Progenitor cell of endocrine pancreas (in vitro differentiated cells): Measurements from ENCODE around the gene GRPEL1. TPM values are rescaled to one million over a fixed set of nuclear protein-coding genes. Genes with fewer than 3 reads are reported as not detected.

Experiments
- DNase-seq: peaks from one replicate; pipeline ENCODE4 v3.0.0; 2021; ENCODE audit warnings: low spot score; ENCODE audit not compliant: unreplicated experiment
- H3K27ac Mint-ChIP-seq: 2 replicates; pipeline ENCODE4 v1.8.0; 2021; ENCODE audit warnings: mild to moderate bottlenecking, moderate library complexity, mixed read lengths
- H3K27me3 Mint-ChIP-seq: 2 replicates; pipeline ENCODE4 v1.8.0; 2021; ENCODE audit warnings: mixed read lengths
- H3K36me3 Mint-ChIP-seq: 2 replicates; pipeline ENCODE4 v1.8.0; 2022; ENCODE audit warnings: mixed read lengths; ENCODE audit not compliant: insufficient read depth
- H3K4me1 Mint-ChIP-seq: 2 replicates; pipeline ENCODE4 v1.8.0; 2021; ENCODE audit warnings: low read depth, mixed read lengths
- H3K4me3 Mint-ChIP-seq: 2 replicates; pipeline ENCODE4 v1.8.0; 2021; ENCODE audit warnings: low read depth, mild to moderate bottlenecking, moderate library complexity, mixed read lengths
- H3K9me3 Mint-ChIP-seq: 2 replicates; pipeline ENCODE4 v1.8.0; 2021; ENCODE audit warnings: low read depth, mixed read lengths
- total RNA-seq: library from RNA; stranded (reverse); gene quantifications from 2 replicates; pipeline ENCODE4 v1.2.1, GENCODE V29; 2021
- TF ChIP-seq, protein P1 (sequence below): fragments of 200-600 bp; sonication (generic); IDR thresholded peaks from one replicate; pipeline ENCODE4 v1.5.0; 2021; ENCODE audit warnings: antibody characterized with exemption, mild to moderate bottlenecking; ENCODE audit not compliant: unreplicated experiment

GRPEL1 gene
- total RNA-seq, 1 donor from 2014 or later: 18.2 TPM

DNA sequence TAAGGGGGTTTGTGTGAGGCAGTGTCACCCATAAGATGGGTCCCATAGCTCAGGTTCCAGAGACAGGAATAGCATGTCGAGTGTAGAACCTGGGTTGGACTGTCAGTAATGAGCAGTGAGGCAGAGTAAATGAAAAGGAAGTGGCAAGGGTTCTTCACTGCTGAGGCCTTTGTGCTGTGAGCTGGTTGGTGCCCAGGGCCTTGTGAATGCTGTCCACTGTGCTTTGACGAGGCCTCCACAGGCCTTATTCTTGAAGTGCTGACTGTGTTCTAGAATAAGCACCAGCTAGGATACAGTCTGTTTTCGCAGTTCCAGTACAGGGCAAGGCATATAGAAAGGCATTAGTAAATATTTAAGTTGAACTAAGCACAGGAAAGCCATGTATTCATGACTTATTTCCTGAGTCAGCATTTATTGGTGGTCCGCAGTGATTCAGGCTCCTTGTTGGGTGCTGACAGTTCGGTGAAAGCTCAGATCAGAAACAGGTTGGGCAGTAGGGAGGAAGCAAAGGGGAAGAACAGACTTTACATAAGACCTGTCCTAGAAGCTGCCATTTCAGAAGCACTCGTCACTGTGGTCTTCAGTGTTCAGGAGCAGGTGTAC lies 50.3 kb downstream of the GRPEL1 start:
- H3K4me1 Mint-ChIP-seq: peaks cover 6% of the 10 kb centered on the region
- peaks cover 15% of the 10 kb centered on the region for H3K36me3 Mint-ChIP-seq
- H3K27ac Mint-ChIP-seq: no peak overlapping the region
- DNase-seq: no peak
- H3K4me3 Mint-ChIP-seq: no peak overlapping the region
- TF ChIP-seq, protein P1, sequence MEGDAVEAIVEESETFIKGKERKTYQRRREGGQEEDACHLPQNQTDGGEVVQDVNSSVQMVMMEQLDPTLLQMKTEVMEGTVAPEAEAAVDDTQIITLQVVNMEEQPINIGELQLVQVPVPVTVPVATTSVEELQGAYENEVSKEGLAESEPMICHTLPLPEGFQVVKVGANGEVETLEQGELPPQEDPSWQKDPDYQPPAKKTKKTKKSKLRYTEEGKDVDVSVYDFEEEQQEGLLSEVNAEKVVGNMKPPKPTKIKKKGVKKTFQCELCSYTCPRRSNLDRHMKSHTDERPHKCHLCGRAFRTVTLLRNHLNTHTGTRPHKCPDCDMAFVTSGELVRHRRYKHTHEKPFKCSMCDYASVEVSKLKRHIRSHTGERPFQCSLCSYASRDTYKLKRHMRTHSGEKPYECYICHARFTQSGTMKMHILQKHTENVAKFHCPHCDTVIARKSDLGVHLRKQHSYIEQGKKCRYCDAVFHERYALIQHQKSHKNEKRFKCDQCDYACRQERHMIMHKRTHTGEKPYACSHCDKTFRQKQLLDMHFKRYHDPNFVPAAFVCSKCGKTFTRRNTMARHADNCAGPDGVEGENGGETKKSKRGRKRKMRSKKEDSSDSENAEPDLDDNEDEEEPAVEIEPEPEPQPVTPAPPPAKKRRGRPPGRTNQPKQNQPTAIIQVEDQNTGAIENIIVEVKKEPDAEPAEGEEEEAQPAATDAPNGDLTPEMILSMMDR: no peak
- no peaks in the 10 kb centered on the region for H3K27me3 Mint-ChIP-seq
- H3K9me3 Mint-ChIP-seq: no peaks in the 10 kb centered on the region

DNA sequence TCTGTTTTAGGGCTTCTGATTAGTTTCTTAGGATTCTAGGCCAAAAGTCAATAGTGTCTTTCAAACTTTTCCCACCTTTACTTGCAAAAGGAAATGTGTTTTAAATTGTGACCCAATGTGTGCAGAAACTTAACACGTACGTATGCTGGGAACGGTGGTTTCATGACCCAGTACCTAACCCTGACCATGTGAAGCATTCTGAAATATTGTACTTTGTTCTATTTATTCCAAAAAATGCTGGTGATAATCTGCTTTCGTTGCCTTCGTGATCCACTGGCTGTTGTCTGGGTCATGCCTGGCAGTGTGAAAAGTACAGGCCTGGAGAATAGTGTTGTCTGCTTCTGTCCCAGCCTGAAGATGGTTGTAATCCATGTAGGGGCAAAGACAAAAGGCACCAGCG lies 51.4 kb downstream of the GRPEL1 start:
- H3K27ac Mint-ChIP-seq: no peak overlapping the region

DNA sequence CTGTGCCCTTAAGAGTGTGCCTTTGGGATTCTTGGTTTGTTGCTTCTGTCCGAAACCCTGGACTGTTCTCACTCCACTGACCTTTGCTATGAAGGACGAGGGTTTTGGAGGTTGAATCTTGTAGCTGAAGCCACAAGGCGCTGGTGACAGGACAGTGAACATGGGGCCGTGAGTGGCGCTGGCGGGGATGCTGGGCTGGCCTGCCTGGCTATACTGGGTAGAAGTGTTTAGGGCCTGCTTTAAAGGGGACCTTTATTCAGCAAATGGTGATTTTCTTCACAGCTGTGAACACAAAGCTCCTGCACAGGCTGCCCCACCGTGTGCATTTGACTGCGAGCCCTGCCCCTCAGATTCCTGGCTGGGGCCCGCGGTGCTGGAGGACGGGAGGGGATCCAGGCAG lies 51.8 kb downstream of the GRPEL1 start:
- H3K4me3 Mint-ChIP-seq: no peak overlapping the region
- no peaks in the 10 kb centered on the region for H3K9me3 Mint-ChIP-seq
- H3K36me3 Mint-ChIP-seq: peaks cover 15% of the 10 kb centered on the region
- H3K27ac Mint-ChIP-seq: no peak overlapping the region
- H3K27me3 Mint-ChIP-seq: no peaks in the 10 kb centered on the region
- TF ChIP-seq, protein P1: no peak
- DNase-seq: no peak
- H3K4me1 Mint-ChIP-seq: peaks cover 6% of the 10 kb centered on the region

More for the DNA sequence above, 51.4 kb downstream of the GRPEL1 start:
- DNase-seq: no peak
- Mint-ChIP-seq H3K4me3 (no peak overlapping the region), H3K27me3 (no peaks in the 10 kb centered on the region), H3K4me1 (peaks cover 6% of the 10 kb centered on the region), H3K9me3 (no peaks in the 10 kb centered on the region), H3K36me3 (peaks cover 15% of the 10 kb centered on the region)
- TF ChIP-seq, protein P1: no peak

DNA sequence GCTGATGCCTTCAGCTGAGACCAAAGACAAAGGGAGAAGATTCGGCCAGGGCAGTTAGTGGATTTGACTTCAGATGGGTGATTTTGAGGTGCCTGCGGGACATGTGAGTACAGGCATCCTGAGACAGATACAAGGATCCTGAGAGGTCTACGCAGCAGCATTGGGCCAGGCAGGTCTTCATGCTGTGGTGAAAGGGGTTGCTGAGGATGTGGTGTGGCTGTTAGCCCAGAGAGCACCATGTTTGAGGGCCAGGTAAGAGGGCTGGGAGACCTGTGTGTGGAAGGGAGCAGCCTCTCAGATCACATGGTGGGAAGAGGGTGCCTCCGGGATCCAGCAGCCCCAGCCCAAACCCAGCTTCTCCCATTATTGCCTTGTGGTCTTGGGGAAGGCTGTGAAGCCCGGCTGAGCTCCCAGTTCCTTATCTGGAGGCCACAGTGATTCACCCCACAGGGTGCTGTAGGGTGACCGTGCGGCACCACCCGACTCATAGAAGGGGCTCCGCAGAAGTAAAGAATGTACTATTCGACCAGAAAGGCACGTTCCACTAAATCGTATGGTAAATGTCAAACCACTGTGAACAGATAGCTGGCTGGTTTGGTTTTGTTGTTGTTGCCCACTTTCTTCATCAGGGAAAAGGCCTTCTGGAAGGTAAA lies 52.4 kb downstream of the GRPEL1 start:
- Mint-ChIP-seq H3K27me3 (no peaks in the 10 kb centered on the region), H3K27ac (no peak overlapping the region), H3K36me3 (peaks cover 17% of the 10 kb centered on the region), H3K9me3 (no peaks in the 10 kb centered on the region), H3K4me3 (no peak overlapping the region), H3K4me1 (peaks cover 4% of the 10 kb centered on the region)
- TF ChIP-seq, protein P1: no peak
- no peak for DNase-seq

DNA sequence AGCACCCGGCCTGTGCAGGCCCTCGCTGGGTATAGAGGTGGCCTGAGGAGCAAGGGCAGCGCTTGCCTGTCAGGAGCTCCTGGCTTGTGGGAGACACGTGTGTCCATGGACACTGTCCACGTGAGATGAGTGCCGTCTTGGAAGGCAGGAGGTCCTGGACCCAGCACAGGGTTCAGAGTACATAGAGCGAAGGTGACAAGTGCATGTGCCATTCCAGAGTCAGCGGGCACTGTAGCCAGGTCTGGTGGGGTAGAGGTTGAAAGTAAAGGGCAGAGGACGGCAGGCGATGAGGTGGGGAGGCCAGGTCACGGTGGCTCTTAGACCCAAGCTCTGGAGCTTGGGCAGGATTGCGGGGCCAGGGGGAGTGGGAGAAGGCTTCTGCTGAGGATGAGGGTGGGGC lies 53.0 kb downstream of the GRPEL1 start:
- no peaks in the 10 kb centered on the region for H3K27me3 Mint-ChIP-seq
- H3K36me3 Mint-ChIP-seq: peaks cover 18% of the 10 kb centered on the region
- H3K27ac Mint-ChIP-seq: no peak overlapping the region
- TF ChIP-seq, protein P1: no peak
- H3K4me1 Mint-ChIP-seq: peaks cover 2% of the 10 kb centered on the region
- no peaks in the 10 kb centered on the region for H3K9me3 Mint-ChIP-seq
- H3K4me3 Mint-ChIP-seq: no peak overlapping the region
- DNase-seq: no peak
